Measurements from ENCODE around the gene GPR37.

GRCh38 chr7:124701955-124702354 is 63.6 kb downstream of the GPR37 start:
- no peak for TF ChIP-seq CTCF (conservative IDR thresholded peaks at IDR 0.05)
- no peak for TF ChIP-seq EZH2 (IDR thresholded peaks at IDR 0.05; ENCODE audit: low read depth)

All from PC-9 (cell line).